GM23338 (cell line): ENCODE measurements around the gene CXCL16. TPM values are rescaled to one million over a fixed set of nuclear protein-coding genes. Genes with fewer than 3 reads are reported as not detected.

Experiments used
- ATAC-seq: fragments of 200-7000 bp; cut with Tn5 transposase; 3 replicates; pipeline ENCODE4 v1.9.1; 2020
- DNase-seq: peaks from one replicate; pipeline ENCODE4 v3.0.0-alpha.2; 2015; ENCODE audit warnings: low spot score
- H2AFZ ChIP-seq: fragments of 200-600 bp; sonication (generic); 2 replicates; pipeline ENCODE4 v1.8.0; 2016; ENCODE audit warnings: antibody characterized with exemption, mild to moderate bottlenecking, moderate library complexity
- H3F3A ChIP-seq: fragments of 200-600 bp; sonication (generic); replicated peaks from 2 replicates; pipeline ENCODE4 v1.8.0; 2017; ENCODE audit warnings: antibody characterized with exemption, mixed run types, low read depth
- H3K27ac ChIP-seq: fragments of 200-600 bp; sonication (generic); 2 replicates; pipeline ENCODE4 v1.6.1; 2016; ENCODE audit warnings: low read depth
- H3K27me3 ChIP-seq: fragments of 200-600 bp; sonication (generic); 2 replicates; pipeline ENCODE4 v1.8.0; 2016; ENCODE audit warnings: mild to moderate bottlenecking, mixed run types, moderate library complexity; ENCODE audit not compliant: insufficient read depth
- H3K36me3 ChIP-seq: fragments of 200-600 bp; sonication (generic); 2 replicates; pipeline ENCODE4 v1.8.0; 2016; ENCODE audit warnings: mild to moderate bottlenecking; ENCODE audit not compliant: insufficient read depth
- H3K4me1 ChIP-seq: fragments of 200-600 bp; sonication (generic); 2 replicates; pipeline ENCODE4 v1.8.0; 2016; ENCODE audit warnings: mild to moderate bottlenecking, moderate library complexity; ENCODE audit not compliant: insufficient read depth
- H3K4me2 ChIP-seq: fragments of 200-600 bp; sonication (generic); 2 replicates; pipeline ENCODE4 v1.7.1; 2017; ENCODE audit warnings: mixed run types
- H3K4me3 ChIP-seq: fragments of 200-600 bp; sonication (generic); 2 replicates; pipeline ENCODE4 v1.6.1; 2016; ENCODE audit warnings: mixed run types
- H3K79me2 ChIP-seq: fragments of 200-600 bp; sonication (generic); replicated peaks from 2 replicates; pipeline ENCODE4 v1.8.0; 2017; ENCODE audit warnings: mild to moderate bottlenecking; ENCODE audit not compliant: insufficient read depth
- H3K9me2 ChIP-seq: fragments of 200-600 bp; sonication (generic); 2 replicates; pipeline ENCODE4 v1.8.0; 2017; ENCODE audit not compliant: insufficient read depth
- H4K20me1 ChIP-seq: fragments of 200-600 bp; sonication (generic); replicated peaks from 2 replicates; pipeline ENCODE4 v1.8.0; 2017; ENCODE audit warnings: mild to moderate bottlenecking; ENCODE audit not compliant: insufficient read depth
- H3K27ac Mint-ChIP-seq: 2 replicates; pipeline ENCODE4 v1.8.0; 2020; ENCODE audit warnings: inconsistent platforms, mild to moderate bottlenecking, moderate library complexity, mixed read lengths
- H3K27me3 Mint-ChIP-seq: 3 replicates; pipeline ENCODE4 v1.8.0; 2022; ENCODE audit warnings: low read depth, mild to moderate bottlenecking, moderate library complexity, mixed read lengths, inconsistent platforms; ENCODE audit not compliant: insufficient read depth, poor library complexity
- H3K36me3 Mint-ChIP-seq: 3 replicates; pipeline ENCODE4 v1.8.0; 2021; ENCODE audit warnings: low read depth, mild to moderate bottlenecking, inconsistent platforms, moderate library complexity, mixed read lengths
- H3K4me1 Mint-ChIP-seq: 3 replicates; pipeline ENCODE4 v1.8.0; 2020; ENCODE audit warnings: mild to moderate bottlenecking, inconsistent platforms, mixed read lengths
- H3K4me3 Mint-ChIP-seq: 3 replicates; pipeline ENCODE4 v1.8.0; 2021; ENCODE audit warnings: moderate library complexity, mild to moderate bottlenecking, inconsistent platforms, mixed read lengths
- H3K9me3 Mint-ChIP-seq: 3 replicates; pipeline ENCODE4 v1.8.0; 2020; ENCODE audit warnings: moderate library complexity, mild to moderate bottlenecking, inconsistent platforms, mixed read lengths
- CREB1 ChIP-seq: fragments of 250-450 bp; sonication (Bioruptor Pico); IDR thresholded peaks from 2 replicates; pipeline ENCODE4 v1.5.0; 2020; ENCODE audit warnings: low read depth, mild to moderate bottlenecking, moderate library complexity
- EZH2 ChIP-seq: fragments of 200-600 bp; sonication (generic); IDR thresholded peaks from one replicate; pipeline ENCODE4 v1.8.0; 2017; ENCODE audit warnings: antibody characterized with exemption, mild to moderate bottlenecking, low read depth; ENCODE audit not compliant: unreplicated experiment
- EZH2phosphoT487 ChIP-seq: fragments of 200-600 bp; sonication (generic); IDR thresholded peaks from one replicate; pipeline ENCODE4 v1.8.1; 2018; ENCODE audit warnings: antibody characterized with exemption; ENCODE audit not compliant: unreplicated experiment
- JUNB ChIP-seq: IDR thresholded peaks from one replicate; pipeline ENCODE4 v1.6.1; 2016; ENCODE audit warnings: antibody characterized with exemption; ENCODE audit not compliant: unreplicated experiment
- NANOG ChIP-seq: IDR thresholded peaks from 2 replicates; pipeline ENCODE4 v1.6.1; 2016; ENCODE audit warnings: antibody characterized with exemption, borderline replicate concordance
- POLR2AphosphoS5 ChIP-seq: IDR thresholded peaks from 2 replicates; pipeline ENCODE4 v1.6.1; 2016; ENCODE audit warnings: antibody characterized with exemption, low read depth
- STAT1 ChIP-seq: IDR thresholded peaks from one replicate; pipeline ENCODE4 v1.6.1; 2016; ENCODE audit warnings: antibody characterized with exemption; ENCODE audit not compliant: unreplicated experiment
- ZNF331 ChIP-seq: fragments of 250-450 bp; sonication (Bioruptor Pico); IDR thresholded peaks from 2 replicates; pipeline ENCODE4 v1.5.0; 2020; ENCODE audit warnings: low read depth, mild to moderate bottlenecking, moderate library complexity
- ZNF462 ChIP-seq: fragments of 250-450 bp; sonication (Bioruptor Pico); IDR thresholded peaks from 2 replicates; pipeline ENCODE4 v1.5.0; 2020; ENCODE audit warnings: mild to moderate bottlenecking, moderate library complexity
- polyA plus RNA-seq: library from polyadenylated mRNA; unstranded; fragments of >200 nt; fragmentation: Nextera tagmentation; extraction: Ambion mirVana; gene quantifications from 2 replicates; pipeline ENCODE4 v1.2.1, GENCODE V29; 2016
- total RNA-seq: library from RNA; depleted of rRNA; stranded (reverse); fragments of >200 nt; shearing (Covaris generic); gene quantifications from 2 replicates; pipeline ENCODE4 v1.2.3, GENCODE V29; 2014
- TF ChIP-seq, protein P1 (sequence below): IDR thresholded peaks from 2 replicates; pipeline ENCODE4 v1.6.1; 2016; ENCODE audit warnings: antibody characterized with exemption
- TF ChIP-seq, protein P2 (sequence below), 2 experiments: fragments of 200-600 bp in 1 of 2; sonication (generic) in 1 of 2; conservative IDR thresholded peaks; 2 replicates each; pipeline versions ENCODE4 v1.5.1 to v1.6.1; 2016 to 2017; ENCODE audit warnings: antibody characterized with exemption in 2 of 2, low read depth in 2 of 2, mild to moderate bottlenecking in 2 of 2, moderate library complexity in 1 of 2

Gene CXCL16
- total and polyA plus RNA-seq, 2 experiments from 2014 or later = 4.0 to 4.1 TPM

DNA sequence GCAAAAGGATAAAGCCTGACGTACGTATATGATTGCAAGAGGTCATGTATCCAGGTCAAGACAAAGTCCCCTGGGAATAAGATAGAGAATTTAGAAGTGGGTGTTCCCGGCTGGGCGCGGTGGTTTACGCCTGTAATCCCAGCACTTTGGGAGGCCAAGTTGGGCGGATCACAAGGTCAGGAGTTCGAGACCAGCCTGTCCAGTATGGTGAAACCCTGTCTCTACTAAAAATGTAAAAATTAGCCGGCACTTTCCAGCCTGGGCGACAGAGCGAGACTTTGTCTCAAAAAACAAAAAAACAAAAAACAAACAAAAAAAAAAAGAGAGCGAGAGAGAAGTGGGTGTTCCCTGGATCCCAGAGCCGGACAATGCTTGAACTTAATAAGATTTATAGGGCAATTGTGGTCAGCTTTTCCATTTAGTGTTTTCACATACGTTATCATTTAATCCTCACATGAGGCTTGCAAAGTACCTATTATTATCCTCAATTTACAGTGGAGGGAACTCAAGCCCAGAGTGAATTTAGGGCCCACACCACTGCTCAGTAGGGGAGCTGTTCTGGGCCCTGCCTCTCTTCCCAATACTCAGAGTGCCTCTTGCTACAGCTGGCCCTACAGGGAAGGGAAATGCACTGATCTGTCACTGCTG lies 48.6 kb upstream of the CXCL16 start:
- H3K9me3 Mint-ChIP-seq = no peaks in the 10 kb centered on the region; the same call in 2 of the 3 replicates
- no peak for TF ChIP-seq CREB1
- TF ChIP-seq NANOG = no peak
- TF ChIP-seq JUNB = no peak
- DNase-seq = peak; percentile 30
- peak; percentile 2 for ATAC-seq
- H3K27me3 ChIP-seq = peaks cover 42% of the 10 kb centered on the region
- H3K4me3 Mint-ChIP-seq = peak overlapping the region; percentile 78
- no peaks in the 10 kb centered on the region for H3K36me3 ChIP-seq
- H3K4me1 ChIP-seq = peaks cover 30% of the 10 kb centered on the region
- H3K27ac ChIP-seq = no peak overlapping the region
- H3K4me1 Mint-ChIP-seq = peaks cover 23% of the 10 kb centered on the region
- H2AFZ ChIP-seq = no peak overlapping the region
- peaks cover 19% of the 10 kb centered on the region; the same call in 1 of the 2 replicates for H3F3A ChIP-seq
- no peaks in the 10 kb centered on the region for H3K79me2 ChIP-seq
- H3K36me3 Mint-ChIP-seq = peaks cover 5% of the 10 kb centered on the region; the same call in 1 of the 3 replicates
- peaks cover 38% of the 10 kb centered on the region for H3K27me3 Mint-ChIP-seq
- peak overlapping the region; percentile 87 for H3K4me3 ChIP-seq
- no peak overlapping the region for H3K27ac Mint-ChIP-seq
- H3K4me2 ChIP-seq = peak overlapping the region; percentile 99
- no peaks in the 10 kb centered on the region for H4K20me1 ChIP-seq
- no peaks in the 10 kb centered on the region for H3K9me2 ChIP-seq

- Histone ChIP-seq H2AFZ (no peak overlapping the region), H3K4me3 (no peak overlapping the region), H3K79me2 (no peaks in the 10 kb centered on the region), H3K4me1 (peaks cover 30% of the 10 kb centered on the region), H3K27ac (peak overlapping the region; percentile 62; the same call in 1 of the 2 replicates), H3K9me2 (no peaks in the 10 kb centered on the region), H3K4me2 (peak overlapping the region; percentile 99; the same call in 1 of the 2 replicates), H3F3A (peaks cover 19% of the 10 kb centered on the region; the same call in 1 of the 2 replicates), H3K27me3 (peaks cover 31% of the 10 kb centered on the region), H3K36me3 (no peaks in the 10 kb centered on the region), H4K20me1 (no peaks in the 10 kb centered on the region)
- TF ChIP-seq EZH2phosphoT487 (no peak), EZH2 (no peak), ZNF331 (CRISPR knock-in tag) (no peak), NANOG (no peak), POLR2AphosphoS5 (no peak), ZNF462 (CRISPR knock-in tag) (no peak), CREB1 (no peak), STAT1 (no peak), JUNB (no peak)
- TF ChIP-seq, protein P1, sequence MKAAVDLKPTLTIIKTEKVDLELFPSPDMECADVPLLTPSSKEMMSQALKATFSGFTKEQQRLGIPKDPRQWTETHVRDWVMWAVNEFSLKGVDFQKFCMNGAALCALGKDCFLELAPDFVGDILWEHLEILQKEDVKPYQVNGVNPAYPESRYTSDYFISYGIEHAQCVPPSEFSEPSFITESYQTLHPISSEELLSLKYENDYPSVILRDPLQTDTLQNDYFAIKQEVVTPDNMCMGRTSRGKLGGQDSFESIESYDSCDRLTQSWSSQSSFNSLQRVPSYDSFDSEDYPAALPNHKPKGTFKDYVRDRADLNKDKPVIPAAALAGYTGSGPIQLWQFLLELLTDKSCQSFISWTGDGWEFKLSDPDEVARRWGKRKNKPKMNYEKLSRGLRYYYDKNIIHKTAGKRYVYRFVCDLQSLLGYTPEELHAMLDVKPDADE = no peak
- TF ChIP-seq, protein P2, sequence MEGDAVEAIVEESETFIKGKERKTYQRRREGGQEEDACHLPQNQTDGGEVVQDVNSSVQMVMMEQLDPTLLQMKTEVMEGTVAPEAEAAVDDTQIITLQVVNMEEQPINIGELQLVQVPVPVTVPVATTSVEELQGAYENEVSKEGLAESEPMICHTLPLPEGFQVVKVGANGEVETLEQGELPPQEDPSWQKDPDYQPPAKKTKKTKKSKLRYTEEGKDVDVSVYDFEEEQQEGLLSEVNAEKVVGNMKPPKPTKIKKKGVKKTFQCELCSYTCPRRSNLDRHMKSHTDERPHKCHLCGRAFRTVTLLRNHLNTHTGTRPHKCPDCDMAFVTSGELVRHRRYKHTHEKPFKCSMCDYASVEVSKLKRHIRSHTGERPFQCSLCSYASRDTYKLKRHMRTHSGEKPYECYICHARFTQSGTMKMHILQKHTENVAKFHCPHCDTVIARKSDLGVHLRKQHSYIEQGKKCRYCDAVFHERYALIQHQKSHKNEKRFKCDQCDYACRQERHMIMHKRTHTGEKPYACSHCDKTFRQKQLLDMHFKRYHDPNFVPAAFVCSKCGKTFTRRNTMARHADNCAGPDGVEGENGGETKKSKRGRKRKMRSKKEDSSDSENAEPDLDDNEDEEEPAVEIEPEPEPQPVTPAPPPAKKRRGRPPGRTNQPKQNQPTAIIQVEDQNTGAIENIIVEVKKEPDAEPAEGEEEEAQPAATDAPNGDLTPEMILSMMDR (conservative IDR thresholded peaks at IDR 0.05; ENCODE audit: low read depth in 2 of 2) = no peak
- DNase-seq (no peak), ATAC-seq (no peak)
- no peak overlapping the region for H3K27ac Mint-ChIP-seq
- H3K27me3 Mint-ChIP-seq = peaks cover 36% of the 10 kb centered on the region
- peaks cover 28% of the 10 kb centered on the region for H3K4me1 Mint-ChIP-seq
- H3K9me3 Mint-ChIP-seq = no peaks in the 10 kb centered on the region; the same call in 2 of the 3 replicates
- H3K36me3 Mint-ChIP-seq = peaks cover 5% of the 10 kb centered on the region; the same call in 1 of the 3 replicates
- no peak overlapping the region; the same call in 2 of the 3 replicates for H3K4me3 Mint-ChIP-seq
These were observed 46.8 kb upstream of the CXCL16 start for GRCh38 chr17:4786516-4786915.
